GM12865 (cell line): Measurements from ENCODE around the gene LCE2B.
"Not testable (repeated sequence)": the region's sequence is repeated elsewhere in the genome, so short reads cannot be mapped to it uniquely, and the experiment has no call there.

Experiments used
- DNase-seq: peaks from one replicate; pipeline ENCODE4 v3.0.0; 2010; ENCODE audit warnings: low read depth
- H3K4me3 ChIP-seq: 2 replicates; pipeline ENCODE4 v1.5.1; 2011; ENCODE audit warnings: mild to moderate bottlenecking, low read depth, low read length, control low read depth
- TF ChIP-seq, protein P1 (sequence below): IDR thresholded peaks from 2 replicates; pipeline ENCODE4 v1.5.1; 2011; ENCODE audit warnings: low read length, control low read depth, low read depth, inconsistent platforms; ENCODE audit not compliant: insufficient read depth; ENCODE audit errors: missing control alignments

The LCE2B gene, protein sequence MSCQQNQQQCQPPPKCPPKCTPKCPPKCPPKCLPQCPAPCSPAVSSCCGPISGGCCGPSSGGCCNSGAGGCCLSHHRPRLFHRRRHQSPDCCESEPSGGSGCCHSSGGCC

DNA sequence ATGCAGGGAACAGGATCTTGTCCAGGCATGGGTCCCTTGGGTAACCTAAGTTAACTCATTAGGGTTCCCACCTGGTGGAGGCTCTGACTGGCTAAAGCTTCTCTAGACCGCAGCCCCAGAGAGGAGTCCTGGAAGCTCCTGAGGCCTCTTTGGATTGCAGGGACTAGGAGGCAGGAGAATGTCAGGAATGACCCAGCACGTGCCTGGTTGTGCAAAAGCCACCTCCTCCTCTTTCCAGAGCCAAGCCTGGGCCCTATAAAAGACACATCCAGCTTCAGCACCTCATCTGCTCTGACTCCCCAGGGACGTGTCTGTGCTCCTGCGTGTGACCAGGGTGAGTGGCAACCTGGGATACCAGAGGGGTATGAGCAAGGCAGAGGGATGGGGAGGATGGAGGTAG, at the start of gene LCE2B:
TSS of gene LCE2B (plus strand) at position 301 of the 400 bp plus-strand sequence. CDS start 721 bp downstream, outside the sequence.
- not testable (repeated sequence) for DNase-seq, H3K4me3 ChIP-seq

DNA sequence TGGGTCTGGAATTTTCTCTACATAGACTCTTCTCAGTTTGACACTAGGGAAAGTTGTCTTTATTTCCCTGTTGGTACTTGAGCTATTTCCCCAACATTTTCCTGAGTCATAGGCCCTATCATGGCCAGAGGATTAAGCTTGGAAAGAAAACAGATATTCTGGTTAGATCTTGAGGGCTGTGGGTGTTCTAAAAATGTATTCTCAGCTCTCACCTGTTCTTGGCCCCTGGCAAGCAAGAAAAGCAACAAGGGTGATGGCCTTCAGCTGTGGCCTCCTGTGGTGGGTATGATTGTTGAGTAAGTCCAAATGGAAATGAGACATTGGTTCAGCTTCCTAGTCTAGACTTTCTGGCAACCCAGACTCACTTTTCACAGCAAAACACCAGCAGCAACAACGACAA, 45.6 kb upstream of the LCE2B start:
- H3K4me3 ChIP-seq, result no peak overlapping the region
- TF ChIP-seq, protein P1, sequence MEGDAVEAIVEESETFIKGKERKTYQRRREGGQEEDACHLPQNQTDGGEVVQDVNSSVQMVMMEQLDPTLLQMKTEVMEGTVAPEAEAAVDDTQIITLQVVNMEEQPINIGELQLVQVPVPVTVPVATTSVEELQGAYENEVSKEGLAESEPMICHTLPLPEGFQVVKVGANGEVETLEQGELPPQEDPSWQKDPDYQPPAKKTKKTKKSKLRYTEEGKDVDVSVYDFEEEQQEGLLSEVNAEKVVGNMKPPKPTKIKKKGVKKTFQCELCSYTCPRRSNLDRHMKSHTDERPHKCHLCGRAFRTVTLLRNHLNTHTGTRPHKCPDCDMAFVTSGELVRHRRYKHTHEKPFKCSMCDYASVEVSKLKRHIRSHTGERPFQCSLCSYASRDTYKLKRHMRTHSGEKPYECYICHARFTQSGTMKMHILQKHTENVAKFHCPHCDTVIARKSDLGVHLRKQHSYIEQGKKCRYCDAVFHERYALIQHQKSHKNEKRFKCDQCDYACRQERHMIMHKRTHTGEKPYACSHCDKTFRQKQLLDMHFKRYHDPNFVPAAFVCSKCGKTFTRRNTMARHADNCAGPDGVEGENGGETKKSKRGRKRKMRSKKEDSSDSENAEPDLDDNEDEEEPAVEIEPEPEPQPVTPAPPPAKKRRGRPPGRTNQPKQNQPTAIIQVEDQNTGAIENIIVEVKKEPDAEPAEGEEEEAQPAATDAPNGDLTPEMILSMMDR, result no peak
- no peak for DNase-seq

DNA sequence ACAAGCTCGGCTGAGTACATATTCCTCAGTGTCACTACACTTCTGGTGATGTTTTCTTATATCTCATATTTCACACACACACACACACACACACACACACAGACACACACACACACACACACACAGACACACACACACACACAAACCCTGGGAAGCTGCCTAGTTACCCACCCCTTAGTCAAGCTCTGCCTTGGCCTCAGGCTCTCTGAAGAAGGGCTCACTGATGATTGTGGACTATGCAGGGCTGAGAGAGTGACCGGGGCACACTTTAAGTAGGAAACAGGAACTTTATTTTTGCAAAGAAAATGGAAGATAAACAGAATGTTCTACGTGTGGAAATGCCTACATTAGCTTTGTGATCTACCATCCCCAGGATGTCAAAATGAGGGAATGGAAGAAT, 42.0 kb upstream of the LCE2B start:
- TF ChIP-seq, protein P1, result no peak
- no peak for DNase-seq
- H3K4me3 ChIP-seq, result no peak overlapping the region

DNA sequence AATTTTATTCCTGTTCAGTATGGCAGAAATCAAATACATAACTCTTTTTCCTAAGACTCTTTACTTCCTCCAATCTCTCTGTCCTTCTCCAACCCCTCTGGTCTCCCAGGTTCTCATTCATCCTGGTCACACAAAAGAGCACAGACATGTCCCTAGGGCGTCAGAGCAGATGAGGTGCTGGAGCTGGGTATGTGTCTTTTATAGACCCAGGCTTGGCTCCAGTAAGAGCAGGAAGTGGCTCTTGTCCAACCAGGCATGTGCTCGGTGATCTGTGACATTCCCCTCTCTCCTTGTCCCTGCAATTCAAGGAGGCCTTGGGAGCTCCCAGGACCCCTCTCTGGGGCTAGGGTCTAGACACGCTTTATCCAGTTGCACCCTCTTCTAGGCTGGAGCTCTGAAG, 40.8 kb upstream of the LCE2B start:
- TF ChIP-seq, protein P1, result no peak

DNA sequence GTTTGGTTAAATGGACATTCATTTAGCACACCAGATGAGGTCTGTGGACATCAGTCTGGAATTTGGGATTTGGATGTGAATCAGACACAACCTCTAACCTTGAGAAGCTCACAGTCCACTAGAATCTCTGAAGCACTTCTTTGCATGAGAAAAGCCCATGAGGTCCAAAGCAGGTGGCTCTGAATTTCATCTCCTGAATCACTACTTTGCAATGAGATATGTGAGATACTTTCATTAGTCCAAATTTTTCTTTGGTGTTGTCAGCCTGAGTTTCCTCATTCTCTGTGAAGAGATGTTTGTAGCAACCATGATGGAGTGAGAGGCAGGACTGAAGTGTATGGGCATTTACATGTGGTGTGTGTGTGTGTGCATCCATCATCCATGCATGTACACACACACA, 39.3 kb upstream of the LCE2B start:
- TF ChIP-seq, protein P1, result no peak
- DNase-seq, result no peak
- no peak overlapping the region for H3K4me3 ChIP-seq

More for the DNA sequence above, 40.8 kb upstream of the LCE2B start:
- H3K4me3 ChIP-seq, result no peak overlapping the region
- no peak for DNase-seq

DNA sequence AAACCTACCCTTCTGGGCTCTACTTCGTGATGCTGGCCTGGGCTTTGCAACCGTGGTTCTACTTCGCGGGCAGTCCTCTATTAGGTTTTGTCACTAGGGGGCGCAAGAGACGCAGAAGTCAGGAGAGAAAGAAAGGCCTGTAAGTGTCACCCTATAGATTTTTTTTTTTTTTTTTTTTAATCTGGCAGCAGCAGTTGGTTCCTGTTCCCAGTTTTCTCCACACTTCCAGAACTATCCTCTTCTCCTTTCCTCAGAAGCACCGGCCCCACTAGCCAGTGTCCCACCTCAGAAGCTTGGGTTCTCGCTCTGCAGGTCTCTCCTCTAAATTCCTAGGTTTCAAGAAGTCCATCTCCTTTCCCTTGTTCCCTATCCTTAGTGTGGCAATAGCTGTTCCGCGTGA, 31.8 kb upstream of the LCE2B start:
- peak; percentile 71 for DNase-seq
- TF ChIP-seq, protein P1, result peak; percentile 72
- H3K4me3 ChIP-seq, result no peak overlapping the region

DNA sequence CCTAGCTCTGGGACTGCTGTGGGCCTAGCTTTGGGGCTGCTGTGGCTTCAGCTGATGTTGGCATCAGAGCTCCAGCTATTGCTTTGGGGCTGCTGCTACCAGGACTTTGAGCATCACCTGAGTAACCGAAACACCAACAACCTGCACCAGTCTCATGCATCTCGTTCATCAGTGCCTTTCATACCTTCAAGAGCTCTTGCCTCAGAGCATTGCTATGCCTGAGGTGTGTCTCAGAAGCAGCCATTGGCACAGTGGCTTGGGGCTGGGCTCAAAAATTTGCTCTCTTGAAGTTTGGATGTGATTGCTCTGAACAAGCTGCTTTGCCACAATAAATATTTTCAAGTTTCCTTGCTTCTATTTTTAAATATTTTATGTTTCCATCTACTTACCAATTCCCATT, 29.5 kb upstream of the LCE2B start:
- no peak for DNase-seq
- TF ChIP-seq, protein P1, result no peak
- no peak overlapping the region for H3K4me3 ChIP-seq
